Measurements from ENCODE around the gene CRYBG1.
"Not testable (repeated sequence)": the region's sequence is repeated elsewhere in the genome, so short reads cannot be mapped to it uniquely, and the experiment has no call there.

The CRYBG1 gene

DNA sequence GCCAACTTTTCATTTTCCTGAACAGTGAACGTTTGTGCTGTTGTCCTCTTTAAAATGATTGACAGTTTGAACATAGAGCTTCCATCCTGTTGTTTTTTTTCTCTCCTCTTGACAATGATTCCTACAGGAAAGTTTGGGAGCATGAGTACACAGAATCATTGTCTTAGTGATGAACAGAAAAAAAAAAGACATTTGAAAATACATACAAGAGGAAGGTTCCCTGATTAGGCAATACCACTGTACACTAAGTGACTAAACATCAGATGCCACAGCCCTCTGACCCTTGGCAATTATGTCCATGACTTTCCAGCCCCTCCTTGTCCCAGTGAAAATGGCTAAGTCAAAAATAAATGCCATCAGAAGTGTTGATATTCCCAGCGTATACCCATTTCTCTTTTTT is 197.3 kb downstream of the CRYBG1 start:
- no peak for DNase-seq

DNA sequence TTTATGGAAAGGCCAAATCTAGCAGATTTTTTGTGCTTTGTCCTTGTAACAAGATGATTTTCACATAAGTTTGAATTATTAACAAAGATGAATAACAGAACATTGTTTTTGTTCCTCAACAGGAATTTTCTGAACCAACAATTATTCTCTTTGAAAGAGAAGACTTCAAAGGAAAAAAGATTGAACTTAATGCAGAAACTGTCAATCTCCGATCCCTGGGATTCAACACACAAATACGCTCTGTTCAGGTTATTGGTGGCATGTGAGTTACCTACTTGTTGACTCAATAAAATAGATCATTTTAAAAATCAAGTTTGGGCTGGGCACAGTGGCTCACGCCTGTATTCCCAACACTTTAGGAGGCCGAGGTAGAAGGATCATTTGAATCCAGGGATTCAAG is 197.8 kb downstream of the CRYBG1 start:
- no peak for DNase-seq

DNA sequence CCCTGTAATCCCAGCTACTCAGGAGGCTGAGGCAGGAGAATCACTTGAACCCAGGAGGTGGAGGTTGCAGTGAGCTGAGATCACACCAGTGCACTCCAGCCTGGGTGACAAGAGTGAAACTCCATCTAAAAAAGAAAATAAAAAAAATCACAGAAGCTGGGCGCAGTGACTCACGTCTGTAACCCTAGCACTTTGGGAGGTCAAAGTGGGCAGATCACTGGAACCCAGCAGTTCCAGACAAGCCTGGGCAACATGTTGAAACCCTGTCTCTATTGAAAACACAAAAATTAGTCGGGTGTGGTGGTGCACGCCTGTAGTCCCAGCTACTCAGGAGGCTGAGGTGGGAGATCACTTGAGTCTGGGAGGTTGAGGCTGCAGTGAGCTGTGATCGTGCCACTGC is 199.1 kb downstream of the CRYBG1 start:
- DNase-seq: not testable (repeated sequence)

DNA sequence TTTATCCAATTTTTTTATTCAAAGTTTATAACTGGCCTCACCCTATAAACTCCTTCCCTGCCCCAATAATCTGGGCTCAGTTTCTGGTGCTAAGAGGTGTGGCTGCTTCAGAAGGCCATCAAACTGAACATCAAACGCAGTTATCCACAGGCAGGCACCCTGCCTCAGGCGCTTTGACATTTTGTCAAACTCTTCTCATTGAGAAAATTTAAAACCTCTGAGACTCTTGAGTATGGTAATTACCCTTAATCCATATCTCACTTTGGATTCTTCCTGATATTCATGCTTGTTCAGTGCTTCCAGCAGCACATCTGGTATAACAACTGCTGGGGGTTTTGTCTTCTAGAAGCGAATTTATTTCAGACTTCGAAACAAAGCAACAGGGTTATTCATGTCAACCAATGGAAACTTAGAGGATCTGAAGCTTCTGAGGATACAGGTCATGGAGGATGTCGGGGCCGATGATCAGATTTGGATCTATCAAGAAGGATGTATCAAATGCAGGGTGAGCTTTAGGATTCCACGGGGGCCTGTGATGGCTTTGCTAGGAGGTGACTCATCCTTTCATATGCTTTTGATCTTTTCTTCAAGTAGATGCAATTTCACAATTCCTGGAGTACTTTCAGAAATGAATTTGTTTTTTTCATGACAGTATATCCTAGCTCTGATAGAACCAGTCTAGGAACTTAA is 200.6 kb downstream of the CRYBG1 start:
- DNase-seq: peak; percentile 10

DNA sequence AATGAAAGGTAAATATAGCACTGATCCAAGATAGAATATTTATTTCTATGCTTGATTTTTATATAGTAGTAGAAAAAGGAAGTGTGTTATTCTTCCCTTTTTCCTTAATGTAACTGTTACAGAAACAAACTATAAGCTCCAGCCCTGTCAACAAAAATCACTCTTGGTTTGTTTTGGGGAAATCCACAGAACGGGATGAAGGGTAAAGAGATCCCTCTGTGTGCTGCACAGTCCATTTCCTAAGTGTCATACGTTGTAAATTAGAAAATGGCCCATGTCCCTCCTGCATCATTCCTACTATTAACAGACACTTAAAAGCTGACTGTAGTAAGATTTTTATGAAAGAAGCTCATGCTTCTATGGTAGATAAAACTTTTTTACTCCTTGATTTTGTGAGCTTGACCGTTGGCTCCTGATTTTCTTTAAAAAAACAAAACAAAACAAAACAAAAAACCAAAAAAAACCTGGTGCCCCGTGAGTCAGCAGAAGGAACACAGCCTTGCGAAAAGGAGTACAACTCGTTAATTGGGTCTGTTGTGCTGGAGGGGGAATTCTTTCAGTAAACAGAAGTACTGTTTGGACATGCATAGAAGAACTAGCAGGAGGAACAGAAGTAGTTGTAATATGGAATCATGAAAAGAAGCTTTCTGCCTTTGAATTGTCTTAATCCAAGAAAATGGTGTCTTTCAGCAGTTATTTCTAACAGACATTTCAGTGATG is 201.3 kb downstream of the CRYBG1 start:
- DNase-seq: no peak

DNA sequence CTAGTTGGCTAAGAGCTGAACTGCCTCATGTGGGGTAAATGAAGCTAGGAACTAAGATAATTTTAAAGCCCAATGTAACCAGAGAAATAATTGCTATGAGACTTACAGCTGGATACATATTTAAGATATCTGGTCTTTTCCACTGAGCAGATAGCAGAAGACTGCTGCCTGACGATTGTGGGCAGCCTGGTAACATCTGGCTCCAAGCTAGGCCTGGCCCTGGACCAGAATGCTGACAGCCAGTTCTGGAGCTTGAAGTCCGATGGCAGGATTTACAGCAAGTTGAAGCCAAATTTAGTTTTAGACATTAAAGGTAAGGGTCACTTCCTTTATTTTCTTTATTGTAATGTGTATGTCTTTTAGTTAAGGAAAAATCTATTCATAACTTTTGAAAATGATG is 203.1 kb downstream of the CRYBG1 start:
- DNase-seq: no peak

DNA sequence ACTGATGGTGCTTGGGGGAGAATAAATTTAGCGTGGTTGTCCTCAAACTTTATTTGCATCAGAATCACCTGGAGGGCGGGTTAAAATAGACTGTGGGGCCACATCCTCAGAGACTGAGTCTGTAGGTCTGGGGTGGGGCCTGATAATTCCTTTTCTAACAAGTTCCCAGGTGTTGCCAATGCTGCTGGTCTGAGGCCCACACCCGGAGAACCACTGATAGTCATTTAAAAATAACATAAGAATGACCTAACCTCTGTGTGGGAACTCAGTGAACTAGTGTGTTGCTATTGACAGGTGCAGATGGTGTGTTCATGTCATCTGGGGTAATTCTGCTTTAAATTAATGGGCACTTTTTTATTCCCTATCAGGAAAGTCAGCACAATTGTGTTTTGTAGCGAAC is 204.0 kb downstream of the CRYBG1 start:
- no peak for DNase-seq

DNA sequence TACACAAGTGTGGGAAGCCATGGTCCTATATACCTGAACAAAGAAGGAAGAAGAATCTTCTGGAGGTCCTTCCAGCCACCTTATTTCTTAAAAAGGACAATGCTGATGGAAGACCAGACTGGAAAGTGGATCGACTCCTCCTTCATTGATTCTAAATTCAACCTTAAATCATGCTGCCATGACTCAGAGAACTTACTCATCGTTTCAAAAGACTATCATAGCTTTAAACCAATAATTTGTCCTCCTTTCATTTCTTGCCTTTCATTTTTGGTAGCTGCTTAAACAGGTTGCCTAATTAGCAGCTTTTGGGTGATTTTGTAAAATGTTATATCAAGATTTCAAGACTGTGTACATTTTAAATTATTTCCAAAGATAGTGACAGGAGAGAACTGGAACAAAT is 208.0 kb downstream of the CRYBG1 start:
- DNase-seq: no peak

DNA sequence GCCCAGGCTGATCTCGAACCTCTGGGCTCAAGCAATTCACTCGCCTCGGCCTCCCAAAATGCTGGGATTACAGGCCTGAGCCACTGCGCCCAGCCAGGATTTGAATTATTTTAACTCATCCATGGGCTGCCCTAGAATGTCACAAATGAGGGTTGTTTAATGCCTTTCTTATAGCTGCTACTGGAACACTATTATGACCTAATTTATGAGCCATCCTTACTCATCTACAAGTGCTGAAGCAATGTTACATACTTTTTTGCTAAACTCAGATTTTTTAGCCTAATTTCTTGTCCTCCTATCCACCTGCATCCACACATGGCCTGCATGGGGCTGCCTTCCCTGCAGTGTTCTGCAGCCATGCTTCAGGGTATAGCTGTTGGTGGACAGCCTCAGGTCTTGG is 208.9 kb downstream of the CRYBG1 start:
- DNase-seq: no peak

DNA sequence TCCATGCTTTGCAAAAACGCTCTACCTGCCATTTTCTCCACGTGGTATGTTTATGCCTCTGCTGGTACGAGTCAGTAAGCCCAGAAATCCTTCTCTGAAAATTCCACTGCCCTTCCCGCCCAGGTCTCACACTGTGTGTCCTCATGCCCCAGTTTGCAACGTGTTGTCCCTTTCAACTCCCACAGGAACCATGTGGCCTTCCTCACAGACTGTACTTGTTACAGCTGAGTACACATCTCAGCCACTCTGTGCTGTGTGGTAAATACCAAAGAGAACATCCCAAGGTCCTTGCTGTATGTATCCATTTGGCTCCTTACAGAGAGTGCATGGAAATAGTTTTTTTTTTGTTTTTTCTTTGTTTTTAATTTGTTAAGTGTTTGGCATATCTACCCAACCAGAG is 211.9 kb downstream of the CRYBG1 start:
- no peak for DNase-seq

DNA sequence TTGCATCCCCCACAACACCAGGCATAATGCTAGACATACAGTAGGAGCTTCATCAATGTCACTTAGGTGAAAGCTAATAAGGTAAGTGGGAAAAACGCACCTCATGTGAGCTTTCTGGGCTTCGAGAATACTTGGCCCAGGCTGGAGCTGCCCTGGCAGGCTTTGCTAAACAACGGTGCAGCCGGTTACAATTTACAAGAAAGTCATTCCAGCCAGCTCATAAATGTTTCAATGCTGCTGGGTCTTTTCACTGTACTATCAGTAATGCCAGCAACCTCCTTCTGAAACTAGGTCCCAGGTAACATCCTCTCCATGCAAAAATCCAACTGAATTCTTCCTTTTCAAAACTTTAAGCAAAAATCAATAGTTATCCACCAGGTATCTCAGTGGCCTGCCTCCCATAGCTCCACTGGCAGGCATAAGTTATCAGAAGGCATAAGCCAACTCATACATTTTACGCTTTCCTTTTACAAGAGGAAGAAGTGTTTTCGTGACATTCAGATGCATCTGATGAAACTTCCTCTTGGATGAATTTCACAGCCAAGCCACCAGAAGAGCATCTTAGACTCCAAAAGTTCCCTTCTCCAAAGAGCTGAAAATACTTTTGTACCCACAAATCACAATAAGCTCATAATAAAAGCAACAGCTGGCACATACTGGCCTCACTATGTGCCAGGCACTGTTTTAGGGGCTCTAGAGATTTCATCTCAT is 212.5 kb downstream of the CRYBG1 start:
- no peak for DNase-seq

DNA sequence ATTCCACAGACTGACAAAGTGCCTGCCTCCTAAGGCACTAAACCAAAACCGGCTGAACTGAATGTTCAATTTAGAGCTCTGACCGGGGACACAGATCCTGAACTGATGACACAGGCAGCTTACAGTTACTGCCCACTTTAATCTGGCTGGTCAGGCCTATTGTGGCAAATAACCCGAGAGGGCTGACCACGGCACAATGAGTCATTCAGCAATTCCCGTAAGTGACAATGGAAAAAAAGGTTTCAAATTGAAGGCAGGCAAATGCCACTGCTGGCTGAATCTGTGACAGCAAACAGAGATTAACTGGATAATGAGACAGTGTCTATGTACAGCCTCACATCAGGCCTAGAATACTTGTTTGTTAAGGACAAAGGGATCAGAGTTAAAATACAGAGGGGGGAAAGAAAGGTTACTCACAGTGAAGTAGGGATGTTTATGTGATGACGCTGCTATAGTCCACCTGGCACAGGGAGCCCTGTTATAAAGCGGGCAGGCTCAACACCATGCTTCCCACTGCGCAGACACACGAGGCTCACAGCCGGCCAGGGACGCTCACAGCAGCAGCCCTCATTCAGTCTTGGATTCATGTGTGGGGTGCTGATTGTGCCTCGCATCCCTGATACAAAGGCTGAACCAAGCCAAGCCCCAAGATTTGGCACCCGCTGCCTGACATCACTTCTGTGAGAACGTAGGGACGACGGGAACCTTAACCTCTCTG is 214.4 kb downstream of the CRYBG1 start:
- no peak for DNase-seq

DNA sequence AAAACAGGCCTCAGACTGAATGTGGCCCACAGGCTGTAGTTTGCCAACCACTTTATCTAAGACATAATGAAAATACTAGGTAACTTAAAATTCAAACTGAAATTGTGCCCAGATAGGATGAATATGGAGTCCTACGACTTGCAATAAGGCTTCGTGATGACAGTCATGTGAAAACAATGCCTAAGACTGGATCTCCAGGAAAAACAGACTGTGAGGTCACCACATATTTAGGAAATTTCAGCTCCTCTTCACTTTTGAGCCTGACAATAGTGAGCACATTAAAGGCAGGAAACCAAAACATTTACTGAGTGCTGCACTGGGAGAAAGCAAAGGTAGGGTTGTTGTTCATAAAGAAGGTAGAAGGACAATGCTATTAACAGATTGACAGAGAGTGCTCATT is 218.8 kb downstream of the CRYBG1 start:
- no peak for DNase-seq

DNA sequence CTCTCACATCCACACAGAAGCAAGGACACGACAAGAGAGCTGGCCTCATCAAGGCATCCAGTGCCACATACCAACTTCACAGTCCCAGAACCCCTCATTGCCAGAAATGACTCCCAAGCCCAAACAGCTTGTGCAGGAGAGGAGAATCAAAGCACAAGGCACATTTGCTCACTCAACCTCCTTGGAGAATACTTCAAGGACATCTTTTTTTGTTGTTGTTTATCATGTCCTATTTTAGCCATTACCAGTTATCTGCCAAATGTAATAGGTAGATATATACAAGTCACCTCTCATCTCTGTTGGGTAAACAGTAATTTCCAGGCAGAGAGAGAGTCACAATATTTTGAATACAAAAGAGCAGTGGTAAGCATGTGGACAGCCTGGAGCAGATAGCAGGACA is 221.0 kb downstream of the CRYBG1 start:
- no peak for DNase-seq

DNA sequence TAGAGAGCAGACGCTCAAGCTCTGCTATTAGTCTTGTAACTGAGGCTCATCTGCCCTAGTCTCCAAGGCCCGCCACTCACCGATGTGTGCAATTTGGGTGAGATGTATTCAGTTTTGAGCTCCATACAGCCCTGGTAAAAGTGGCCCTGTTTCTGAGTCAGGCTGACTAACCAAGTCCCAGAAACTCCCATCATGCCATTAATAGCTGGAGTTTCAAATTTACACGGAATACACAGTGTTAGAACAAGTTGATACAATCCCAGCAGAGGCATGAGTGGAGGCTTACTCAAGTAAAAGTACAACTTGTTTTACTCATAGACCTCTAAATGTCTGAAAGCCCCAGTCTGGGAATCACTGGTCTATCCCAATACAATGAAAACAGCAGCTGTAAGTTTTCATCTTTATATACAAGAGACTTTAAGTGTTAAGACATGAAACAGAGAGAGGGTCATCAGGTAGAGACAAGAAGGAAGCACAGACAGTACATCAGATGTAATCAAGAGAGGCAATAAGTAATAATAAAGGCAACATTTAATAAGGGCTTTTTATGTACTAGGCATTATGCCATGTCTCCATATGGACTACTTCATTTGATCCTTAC is 226.4 kb downstream of the CRYBG1 start:
- DNase-seq: no peak

DNA sequence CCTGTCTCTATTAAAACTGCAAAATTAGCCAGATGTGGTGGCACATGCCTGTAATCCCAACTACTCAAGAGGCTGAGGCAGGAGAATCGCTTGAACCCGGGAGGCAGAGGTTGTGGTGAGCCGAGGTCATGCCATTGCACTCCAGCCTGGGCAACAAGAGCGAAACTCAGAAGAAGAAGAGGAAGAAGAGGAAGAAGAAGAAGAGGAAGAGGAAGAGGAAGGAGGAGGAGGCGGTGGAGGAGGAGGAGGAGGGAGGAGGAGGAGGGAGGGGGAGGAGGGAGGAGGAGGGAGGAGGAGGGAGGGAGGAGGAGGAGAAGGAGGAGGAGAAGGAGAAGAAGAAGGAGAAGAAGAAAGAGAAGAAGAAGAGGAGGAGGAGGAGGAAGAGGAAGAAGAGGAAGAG is 228.4 kb downstream of the CRYBG1 start:
- not testable (repeated sequence) for DNase-seq

DNA sequence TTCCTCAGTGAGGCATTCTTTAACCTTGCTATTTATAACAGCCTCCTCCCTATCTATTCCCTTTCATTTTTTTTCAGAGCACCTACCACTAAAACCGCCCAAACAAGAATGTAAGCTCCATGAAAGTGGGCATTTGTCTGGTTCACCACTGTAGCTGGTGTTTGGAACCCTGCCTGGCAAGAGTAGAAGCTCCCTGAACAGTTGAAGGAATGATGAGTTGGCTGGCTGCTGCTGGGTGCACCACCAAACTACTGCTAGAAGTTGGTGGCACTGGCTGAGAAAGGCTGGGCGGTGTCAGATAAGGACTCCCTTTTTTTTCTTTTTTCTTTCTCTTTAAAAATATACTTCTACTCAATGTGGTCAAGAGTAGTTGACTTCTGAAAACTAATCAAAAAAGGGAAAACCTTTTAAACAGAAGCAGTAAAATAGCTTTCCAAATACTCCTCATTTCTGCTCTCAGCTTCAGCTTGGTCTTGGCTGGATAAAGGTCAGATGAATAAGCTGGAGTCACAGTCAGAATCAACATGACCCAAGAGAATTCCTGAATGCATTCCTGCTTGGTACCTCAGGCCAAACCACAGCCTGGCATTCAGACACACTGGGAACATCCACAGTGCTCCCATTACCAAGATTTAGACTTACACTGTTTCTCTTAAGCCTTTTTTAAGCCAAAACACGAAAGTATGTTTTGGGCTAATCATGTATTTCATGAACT is 230.8 kb downstream of the CRYBG1 start:
- DNase-seq: peak; percentile 78

DNA sequence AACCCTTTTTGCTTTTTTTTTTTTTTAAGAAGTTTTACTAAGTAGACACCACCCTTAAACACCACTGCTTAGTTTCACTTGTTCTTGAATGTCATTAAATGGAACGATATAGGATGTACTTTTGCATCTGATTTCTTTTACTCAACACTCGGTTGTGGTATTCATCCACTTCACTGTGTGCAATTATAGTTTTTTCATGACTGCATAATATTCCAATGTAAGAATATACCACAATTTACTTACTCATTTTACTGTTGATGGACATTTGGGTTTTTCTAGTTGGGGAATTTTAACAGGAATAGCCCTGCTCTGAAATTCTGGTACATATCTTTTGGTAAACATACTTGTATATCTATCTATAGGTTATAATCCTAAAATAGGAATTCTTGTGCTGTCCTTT is 238.9 kb downstream of the CRYBG1 start:
- DNase-seq: no peak

DNA sequence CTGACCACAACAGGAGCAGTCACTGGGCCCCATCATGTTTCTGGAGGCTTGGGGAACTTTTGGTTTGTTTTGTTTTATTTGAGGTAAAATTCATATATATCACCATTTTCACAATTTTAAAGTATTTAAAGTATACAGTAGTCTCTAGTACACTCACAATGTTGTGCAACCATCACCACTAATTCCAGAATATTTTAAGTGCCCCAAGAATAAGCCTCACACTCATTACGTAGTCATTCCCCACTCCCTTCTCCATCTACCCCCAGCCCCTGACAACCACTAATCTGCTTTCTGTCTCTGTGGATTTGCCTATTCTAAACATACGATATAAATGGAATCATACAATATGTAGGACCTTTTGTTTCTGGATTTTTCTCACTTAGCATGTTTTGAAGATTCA is 239.8 kb downstream of the CRYBG1 start:
- DNase-seq: no peak

DNA sequence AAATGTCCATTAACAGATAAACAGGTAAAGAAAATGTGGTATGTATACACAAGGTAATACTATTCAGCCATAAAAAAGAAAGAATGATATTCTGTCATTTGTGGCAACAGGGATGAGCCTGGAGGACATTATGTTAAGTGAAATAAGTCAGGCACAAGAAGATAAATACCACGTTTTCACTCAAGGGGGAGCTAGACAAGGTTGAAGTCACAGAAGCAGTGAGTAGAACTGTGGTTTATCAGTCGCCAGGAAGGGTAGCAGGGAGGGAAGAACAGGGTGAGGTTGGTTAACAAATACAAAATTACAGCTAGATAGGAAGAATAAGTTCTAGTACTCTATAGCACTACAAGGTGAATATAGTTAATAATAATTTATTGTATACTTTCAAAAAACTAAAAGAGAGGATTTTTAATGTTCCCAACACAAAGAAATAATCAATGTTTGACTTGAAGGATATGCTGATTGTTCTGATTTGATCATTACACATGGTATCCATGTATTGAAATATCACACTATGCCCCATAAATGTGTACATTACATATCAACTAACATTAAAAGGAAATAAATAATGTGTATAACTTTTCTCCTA is 247.7 kb downstream of the CRYBG1 start:
- DNase-seq: peak; percentile 41

DNA sequence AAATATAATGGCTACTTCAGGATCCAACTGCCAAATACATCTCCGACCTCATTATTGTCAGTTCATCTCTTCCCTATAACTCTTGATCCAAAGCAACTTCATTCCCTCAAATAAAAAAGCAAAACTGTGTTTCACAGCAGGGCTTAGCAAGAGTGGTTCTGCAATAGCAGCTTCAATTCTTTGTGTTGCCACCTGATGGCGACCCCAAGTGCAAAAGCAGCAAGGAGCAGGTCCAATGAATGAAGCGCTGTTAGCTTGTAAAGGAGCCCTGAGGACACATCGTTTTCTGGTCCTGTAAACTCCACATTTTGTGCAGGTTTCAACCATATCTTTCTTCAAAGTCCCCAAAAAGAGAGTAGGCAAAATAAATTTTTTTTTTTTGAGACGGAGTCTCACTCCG is 249.2 kb downstream of the CRYBG1 start:
- peak; percentile 16 for DNase-seq

DNA sequence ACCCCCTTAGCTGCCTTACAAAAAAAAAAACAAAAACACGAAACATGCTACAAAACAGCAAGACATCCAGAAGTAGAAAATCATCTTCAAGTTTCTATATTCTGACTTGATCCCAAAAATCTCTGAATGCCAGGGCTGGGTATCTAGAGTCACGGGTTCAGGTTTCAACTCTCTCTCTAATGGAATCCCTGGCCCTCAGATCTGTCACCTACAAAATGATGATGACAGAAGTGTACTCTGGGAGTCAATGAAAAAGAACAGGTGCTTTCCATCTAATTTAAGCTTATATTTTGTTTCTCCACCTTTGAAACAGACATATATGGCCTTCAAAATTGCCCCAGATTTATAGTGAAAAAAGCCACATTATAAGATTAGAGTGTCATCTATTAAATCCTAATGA is 250.5 kb downstream of the CRYBG1 start:
- no peak for DNase-seq
